Liver (tissue), 3 donors: Measurements from ENCODE around the gene SLC8A2.

Experiments used
- RAD21 ChIP-seq, 2 donors: IDR thresholded peaks; 2 replicates each; pipeline ENCODE4 v1.6.1; 2016; ENCODE audit warnings: antibody characterized with exemption in 2 of 2, mild to moderate bottlenecking in 2 of 2
- RXRA ChIP-seq, 2 donors: IDR thresholded peaks; 2 replicates each; pipeline ENCODE4 v1.6.1; 2017 to 2018; ENCODE audit warnings: antibody characterized with exemption in 2 of 2, mild to moderate bottlenecking in 1 of 2
- TAF1 ChIP-seq: conservative IDR thresholded peaks from 2 replicates; pipeline ENCODE4 v1.6.1; 2016; ENCODE audit warnings: antibody characterized with exemption, mild to moderate bottlenecking
- TF ChIP-seq, protein P1 (sequence below): fragments of 150-350 bp; IDR thresholded peaks from 2 replicates; pipeline ENCODE4 v1.5.1; 2017; ENCODE audit warnings: improper control_type of control experiment, low read depth, low read length; ENCODE audit not compliant: missing input control
- donor health status: healthy.
- donor health status: healthy.

DNA sequence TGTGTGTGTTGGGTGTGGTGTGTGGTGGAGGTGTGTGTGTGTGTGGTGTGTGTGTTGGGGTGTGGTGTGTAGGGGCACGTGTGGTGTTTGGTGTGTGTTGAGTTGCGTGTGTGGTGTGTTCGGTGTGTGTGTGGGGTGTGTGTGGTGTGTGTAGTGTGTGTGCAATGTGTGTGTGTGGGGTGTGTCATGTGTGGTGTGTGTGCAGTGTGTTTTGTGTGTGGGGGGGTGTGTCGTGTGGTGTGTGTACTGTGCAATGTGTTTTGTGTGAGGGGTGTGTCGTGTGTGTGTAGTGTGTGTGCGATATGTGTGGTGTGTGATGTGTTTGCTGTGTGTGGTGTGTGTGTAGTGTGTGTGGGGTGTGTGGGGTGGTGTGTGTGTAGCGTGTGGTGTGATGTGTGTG is 18.3 kb upstream of the SLC8A2 start:
- no peak for TF ChIP-seq RXRA (IDR thresholded peaks at IDR 0.05)
- TF ChIP-seq RAD21 (IDR thresholded peaks at IDR 0.05) = no peak
- TF ChIP-seq TAF1 = no peak
- TF ChIP-seq, protein P1, sequence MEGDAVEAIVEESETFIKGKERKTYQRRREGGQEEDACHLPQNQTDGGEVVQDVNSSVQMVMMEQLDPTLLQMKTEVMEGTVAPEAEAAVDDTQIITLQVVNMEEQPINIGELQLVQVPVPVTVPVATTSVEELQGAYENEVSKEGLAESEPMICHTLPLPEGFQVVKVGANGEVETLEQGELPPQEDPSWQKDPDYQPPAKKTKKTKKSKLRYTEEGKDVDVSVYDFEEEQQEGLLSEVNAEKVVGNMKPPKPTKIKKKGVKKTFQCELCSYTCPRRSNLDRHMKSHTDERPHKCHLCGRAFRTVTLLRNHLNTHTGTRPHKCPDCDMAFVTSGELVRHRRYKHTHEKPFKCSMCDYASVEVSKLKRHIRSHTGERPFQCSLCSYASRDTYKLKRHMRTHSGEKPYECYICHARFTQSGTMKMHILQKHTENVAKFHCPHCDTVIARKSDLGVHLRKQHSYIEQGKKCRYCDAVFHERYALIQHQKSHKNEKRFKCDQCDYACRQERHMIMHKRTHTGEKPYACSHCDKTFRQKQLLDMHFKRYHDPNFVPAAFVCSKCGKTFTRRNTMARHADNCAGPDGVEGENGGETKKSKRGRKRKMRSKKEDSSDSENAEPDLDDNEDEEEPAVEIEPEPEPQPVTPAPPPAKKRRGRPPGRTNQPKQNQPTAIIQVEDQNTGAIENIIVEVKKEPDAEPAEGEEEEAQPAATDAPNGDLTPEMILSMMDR = no peak
